Common myeloid progenitor, CD34-positive (primary cell): ENCODE data around the gene GJC1.
A peak's percentile ranks its signal among the peaks of the same experiment; 100 is the strongest.

ENCODE experiments used
- CTCF ChIA-PET: fragments of 350-600 bp; sonication (Branson Sonifier 250); formaldehyde crosslinking; loops from one replicate; lab custom pipeline; 2021; ENCODE audit warnings: antibody characterized with exemption; lab: Charles Lee
- POLR2A ChIA-PET: fragments of 350-600 bp; sonication (Branson Sonifier 250); formaldehyde crosslinking; loops from one replicate; lab custom pipeline; 2021; ENCODE audit warnings: antibody characterized with exemption; lab: Charles Lee
- DNase-seq, 3 donors: peaks; one replicate each; pipeline versions ENCODE4 v3.0.0 to v3.0.0-alpha.2; 2013
- H3K27ac ChIP-seq, 2 experiments: 1 replicate in 1 of 2; 2 replicates in 1 of 2; pipeline ENCODE4 v1.7.0; 2013; ENCODE audit warnings: inconsistent platforms in 2 of 2, low read length in 2 of 2, mild to moderate bottlenecking in 2 of 2, low read depth in 1 of 2, moderate library complexity in 1 of 2; ENCODE audit not compliant: severe bottlenecking in 2 of 2, insufficient read depth in 1 of 2, poor library complexity in 1 of 2
- H3K27me3 ChIP-seq, 5 experiments: replicated peaks in 2 of 5; 1 replicate in 3 of 5; 2 replicates in 2 of 5; pipeline versions ENCODE4 v1.6.1 to v1.7.0; 2013; ENCODE audit warnings: low read length in 4 of 5, mild to moderate bottlenecking in 2 of 5, moderate library complexity in 2 of 5, inconsistent platforms in 1 of 5; ENCODE audit not compliant: insufficient read depth in 5 of 5, control insufficient read depth in 4 of 5
- H3K36me3 ChIP-seq, 4 experiments: 1 replicate in 2 of 4; 2 replicates in 2 of 4; pipeline versions ENCODE4 v1.6.1 to v1.7.0; 2013; ENCODE audit warnings: low read length in 3 of 4, control low read depth in 1 of 4, mild to moderate bottlenecking in 1 of 4; ENCODE audit not compliant: control insufficient read depth in 4 of 4, insufficient read depth in 4 of 4
- H3K4me1 ChIP-seq, 4 experiments: 1 replicate in 3 of 4; 2 replicates in 1 of 4; pipeline versions ENCODE4 v1.6.1 to v1.7.1; 2013; ENCODE audit warnings: low read length in 3 of 4, mild to moderate bottlenecking in 3 of 4, control low read depth in 1 of 4, inconsistent platforms in 1 of 4, moderate library complexity in 1 of 4; ENCODE audit not compliant: control insufficient read depth in 4 of 4, insufficient read depth in 4 of 4; ENCODE audit errors: control extremely low read depth in 1 of 4
- H3K4me3 ChIP-seq, 7 experiments: 1 replicate in 4 of 7; 2 replicates in 3 of 7; pipeline versions ENCODE4 v1.5.1 to v1.7.0; 2013; ENCODE audit warnings: mild to moderate bottlenecking in 7 of 7, low read length in 6 of 7, moderate library complexity in 6 of 7, inconsistent platforms in 2 of 7, low read depth in 2 of 7, control low read depth in 1 of 7; ENCODE audit not compliant: insufficient read depth in 4 of 7, control insufficient read depth in 1 of 7; ENCODE audit errors: extremely low read depth in 1 of 7
- H3K9me3 ChIP-seq, 5 experiments: 1 replicate in 4 of 5; 2 replicates in 1 of 5; pipeline versions ENCODE4 v1.6.1 to v1.7.1; 2013; ENCODE audit warnings: low read length in 4 of 5, mild to moderate bottlenecking in 2 of 5, inconsistent platforms in 1 of 5, low read depth in 1 of 5, moderate library complexity in 1 of 5; ENCODE audit not compliant: control insufficient read depth in 4 of 5, insufficient read depth in 2 of 5; ENCODE audit errors: control extremely low read depth in 1 of 5
- WGBS: methylation state at CpG from one replicate; pipeline ENCODE4 v1.1.5; 2013; ENCODE audit not compliant: insufficient coverage; 5-methylcytosine and 5-hydroxymethylcytosine counted together

Gene GJC1

GRCh38 chr17:44775838-44776621, 54.1 kb downstream of the GJC1 start:
- no peak for DNase-seq
- Histone ChIP-seq H3K4me3 (peak overlapping the region in 5 of 7 experiments; percentile 52 to 78 (median 71)), H3K27ac (no peak overlapping the region), H3K9me3 (no peaks in the 10 kb centered on the region), H3K27me3 (peaks cover 0 to 11% (median 2%) of the 10 kb centered on the region in 5 experiments), H3K4me1 (peaks cover 0 to 34% (median 31%) of the 10 kb centered on the region in 4 experiments), H3K36me3 (no peaks in the 10 kb centered on the region)
- ChIA-PET POLR2A (no interaction called here), CTCF (interaction anchor here (0.9 to 13.4 kb wide), 7 partner anchors 16 to 103 kb away, joined by 3 to 192 read pairs (median 4); no protein-coding TSS in a partner anchor)
- WGBS: 14% methylated on average over 30 of the region's 43 CpGs

- peak overlapping the region; percentile 42 to 78 (median 65) for H3K4me3 ChIP-seq
- H3K27me3 ChIP-seq: peaks cover 0 to 11% (median 2%) of the 10 kb centered on the region in 5 experiments
- POLR2A ChIA-PET: no interaction called here
- no peaks in the 10 kb centered on the region for H3K36me3 ChIP-seq
- no peaks in the 10 kb centered on the region for H3K9me3 ChIP-seq
- DNase-seq: peak; percentile 97 to 98 (median 98)
- peaks cover 0 to 41% (median 35%) of the 10 kb centered on the region in 4 experiments for H3K4me1 ChIP-seq
- CTCF ChIA-PET: interaction anchor here (0.9 to 13.4 kb wide), 7 partner anchors 9 to 104 kb away, joined by 3 to 192 read pairs (median 4); no protein-coding TSS in a partner anchor
- H3K27ac ChIP-seq: no peak overlapping the region
- 0% methylated on average over 28 of the region's 50 CpGs for WGBS
These were observed 54.8 kb downstream of the GJC1 start for GRCh38 chr17:44775136-44775837.

DNA sequence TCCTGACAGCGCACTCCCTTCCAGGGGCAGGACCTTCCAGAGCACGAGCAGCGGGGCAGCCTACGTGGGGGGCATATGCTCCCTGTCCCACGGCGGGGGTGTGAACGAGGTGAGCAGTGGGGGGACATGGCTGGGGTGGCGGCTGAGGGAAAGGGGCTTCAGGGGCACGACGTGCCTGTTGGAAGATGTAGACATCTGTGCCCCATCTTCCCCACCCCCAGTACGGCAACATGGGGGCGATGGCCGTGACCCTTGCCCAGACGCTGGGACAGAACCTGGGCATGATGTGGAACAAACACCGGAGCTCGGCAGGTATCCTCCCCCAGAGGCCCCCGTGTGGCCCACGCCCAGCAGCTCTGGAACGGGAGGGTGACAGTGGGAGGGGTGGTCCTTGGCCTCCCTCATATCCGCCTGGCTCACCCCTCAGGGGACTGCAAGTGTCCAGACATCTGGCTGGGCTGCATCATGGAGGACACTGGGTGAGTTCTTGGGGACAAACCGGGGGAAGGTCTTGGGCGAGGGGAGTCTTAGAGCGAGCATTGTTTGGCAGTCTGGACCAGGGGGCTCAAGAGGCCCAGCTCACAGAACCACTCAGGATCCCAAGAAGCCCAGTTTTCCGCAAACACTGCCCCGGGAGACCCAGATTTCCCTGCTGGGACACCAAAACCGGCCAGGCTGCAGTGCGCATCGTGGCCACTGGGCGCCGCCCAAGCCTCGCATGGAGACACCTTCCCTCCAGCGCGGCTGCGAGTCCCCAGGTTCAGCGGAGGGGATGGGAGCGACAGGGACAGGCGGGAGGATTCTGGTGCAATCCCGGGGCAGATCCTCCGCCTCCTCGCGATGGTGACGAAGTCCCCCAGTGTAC, 55.6 kb downstream of the GJC1 start:
- Histone ChIP-seq H3K9me3 (no peaks in the 10 kb centered on the region), H3K27ac (no peak overlapping the region), H3K4me3 (peak overlapping the region; percentile 42 to 78 (median 65)), H3K4me1 (peaks cover 0 to 46% (median 38%) of the 10 kb centered on the region in 4 experiments), H3K36me3 (no peaks in the 10 kb centered on the region), H3K27me3 (peaks cover 0 to 5% (median 0%) of the 10 kb centered on the region in 5 experiments)
- CTCF ChIA-PET: interaction anchor here (1.3 to 13.4 kb wide), 3 partner anchors 8 to 104 kb away, joined by 3 to 192 read pairs (median 4); no protein-coding TSS in a partner anchor
- POLR2A ChIA-PET: no interaction called here
- DNase-seq: peak; percentile 61 to 74 (median 73)
- 34% methylated on average over 35 of the region's 42 CpGs for WGBS

DNA sequence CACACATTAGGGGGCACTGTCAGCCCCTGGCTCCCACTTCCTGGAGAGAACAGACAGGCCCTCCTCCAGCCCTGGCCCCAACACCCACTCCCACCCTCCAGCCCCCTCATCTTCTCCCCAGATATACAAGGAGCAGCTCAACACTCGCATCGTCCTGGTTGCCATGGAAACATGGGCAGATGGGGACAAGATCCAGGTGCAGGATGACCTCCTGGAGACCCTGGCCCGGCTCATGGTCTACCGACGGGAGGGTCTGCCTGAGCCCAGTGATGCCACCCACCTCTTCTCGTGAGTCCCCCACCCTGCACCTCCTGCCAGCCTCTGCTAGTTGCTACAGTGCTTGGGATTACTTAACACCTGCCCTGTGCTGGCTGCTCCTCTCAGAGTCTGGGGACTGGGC, 56.9 kb downstream of the GJC1 start:
- Histone ChIP-seq H3K27me3 (peaks cover 0 to 5% (median 0%) of the 10 kb centered on the region in 5 experiments), H3K9me3 (no peaks in the 10 kb centered on the region), H3K4me1 (peaks cover 0 to 52% (median 45%) of the 10 kb centered on the region in 4 experiments), H3K36me3 (no peaks in the 10 kb centered on the region), H3K27ac (no peak overlapping the region), H3K4me3 (no peak overlapping the region)
- ChIA-PET CTCF (interaction anchor here (0.9 to 13.4 kb wide), 4 partner anchors 8 to 106 kb away, joined by 3 to 192 read pairs (median 4); no protein-coding TSS in a partner anchor), POLR2A (no interaction called here)
- no peak for DNase-seq
- WGBS: 85% methylated on average over 5 of the region's 6 CpGs

- Histone ChIP-seq H3K4me1 (peaks cover 0 to 59% (median 51%) of the 10 kb centered on the region in 4 experiments), H3K9me3 (no peaks in the 10 kb centered on the region), H3K4me3 (no peak overlapping the region), H3K36me3 (no peaks in the 10 kb centered on the region), H3K27me3 (peaks cover 0 to 2% (median 0%) of the 10 kb centered on the region in 5 experiments), H3K27ac (no peak overlapping the region)
- no peak for DNase-seq
- WGBS: 82% methylated on average over 13 of the region's 21 CpGs
- ChIA-PET CTCF (interaction anchor here (0.9 to 13.4 kb wide), 5 partner anchors 8 to 106 kb away, joined by 3 to 192 read pairs (median 5); no protein-coding TSS in a partner anchor), POLR2A (no interaction called here)
These were observed 57.6 kb downstream of the GJC1 start for GRCh38 chr17:44772308-44773045.
